Testis (tissue), 3 donors: ENCODE measurements around the gene NOS1. TPM values are rescaled to one million over a fixed set of nuclear protein-coding genes. Genes with fewer than 3 reads are reported as not detected.

Experiments used
- DNase-seq: peaks from one replicate; pipeline ENCODE4 v3.0.0-alpha.2; 2019
- H3K27ac ChIP-seq, 2 donors: fragments of 200-600 bp; sonication (generic); one replicate each; pipeline ENCODE4 v1.5.1; 2019
- H3K27me3 ChIP-seq: fragments of 200-600 bp; sonication (generic); one replicate; pipeline ENCODE4 v1.5.1; 2019
- H3K36me3 ChIP-seq: fragments of 200-600 bp; sonication (generic); one replicate; pipeline ENCODE4 v1.5.1; 2017; ENCODE audit warnings: low read depth; ENCODE audit errors: missing control alignments
- H3K4me1 ChIP-seq: fragments of 200-600 bp; sonication (generic); one replicate; pipeline ENCODE4 v1.5.1; 2019
- H3K4me3 ChIP-seq, 2 donors: fragments of 200-600 bp; sonication (generic); one replicate each; pipeline ENCODE4 v1.5.1; 2017 to 2019
- H3K9me3 ChIP-seq: fragments of 200-600 bp; sonication (generic); one replicate; pipeline ENCODE4 v1.5.1; 2017
- POLR2A ChIP-seq: fragments of 450-650 bp; IDR thresholded peaks from one replicate; pipeline ENCODE4 v1.6.1; 2017; ENCODE audit warnings: antibody characterized with exemption, mild to moderate bottlenecking, moderate library complexity
- WGBS, 2 donors: methylation state at CpG; one replicate each; pipeline ENCODE4 v1.1.5; 2018; 5-methylcytosine and 5-hydroxymethylcytosine counted together
- intact Hi-C: fragments of 100-400 bp; cut with DNase I; formaldehyde crosslinking; loops from one replicate; pipeline ENCODE4 v1.15.1; 2023; ENCODE audit warnings: low total_unique reads
- polyA plus RNA-seq: library from polyadenylated mRNA; stranded (reverse); fragments of 350-450 nt; fragmentation: Illumina TruSeq; extraction: RNeasy Lipid Tissue Mini Kit (QIAGEN cat#74804); gene quantifications from one replicate; pipeline ENCODE4 v1.2.3, GENCODE V29; 2014; ENCODE audit warnings: low read depth, low replicate concordance; ENCODE audit not compliant: insufficient read depth
- total RNA-seq, 2 donors: library from RNA; depleted of rRNA; stranded (reverse); fragments of >200 nt; gene quantifications; one replicate each; pipeline ENCODE4 v1.2.3, GENCODE V29; 2016
- TF ChIP-seq, protein P1 (sequence below), 3 experiments: fragments of 450-650 bp in 2 of 3; fragments of 200-600 bp in 1 of 3; sonication (generic) in 1 of 3; IDR thresholded peaks; one replicate each; pipeline ENCODE4 v1.5.1; 2016 to 2019; ENCODE audit warnings: antibody characterized with exemption in 3 of 3, mild to moderate bottlenecking in 2 of 3, moderate library complexity in 1 of 3

The NOS1 gene
- total and polyA plus RNA-seq, 3 donors from 2014 or later, result 1.5 to 3.8 (median 3.1) TPM

DNA sequence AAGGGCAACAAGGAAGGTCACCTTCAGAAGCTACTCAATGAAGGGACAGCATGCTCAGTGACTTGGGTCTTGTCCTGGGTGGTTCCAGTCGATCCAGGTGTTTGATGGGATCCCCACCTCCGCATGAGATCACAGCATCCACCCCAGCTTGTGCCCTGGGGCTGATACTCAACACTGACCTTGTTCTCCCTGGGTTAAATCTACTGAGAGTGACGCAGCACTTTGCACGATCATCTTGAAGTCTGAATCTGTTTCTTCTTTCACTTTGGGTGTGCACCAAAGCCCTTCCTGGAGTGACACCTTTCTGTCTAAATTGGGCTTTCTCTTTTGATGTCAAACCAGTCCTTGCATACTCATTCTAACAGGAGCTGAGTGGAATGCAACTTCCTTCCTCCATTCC, 13.8 kb downstream of the NOS1 start:
- H3K4me3 ChIP-seq, result no peak overlapping the region
- 65 to 73% methylated on average over 4 of the region's 4 CpGs for WGBS, 2 donors
- no peaks in the 10 kb centered on the region for H3K27me3 ChIP-seq
- TF ChIP-seq POLR2A, result no peak
- TF ChIP-seq, protein P1, sequence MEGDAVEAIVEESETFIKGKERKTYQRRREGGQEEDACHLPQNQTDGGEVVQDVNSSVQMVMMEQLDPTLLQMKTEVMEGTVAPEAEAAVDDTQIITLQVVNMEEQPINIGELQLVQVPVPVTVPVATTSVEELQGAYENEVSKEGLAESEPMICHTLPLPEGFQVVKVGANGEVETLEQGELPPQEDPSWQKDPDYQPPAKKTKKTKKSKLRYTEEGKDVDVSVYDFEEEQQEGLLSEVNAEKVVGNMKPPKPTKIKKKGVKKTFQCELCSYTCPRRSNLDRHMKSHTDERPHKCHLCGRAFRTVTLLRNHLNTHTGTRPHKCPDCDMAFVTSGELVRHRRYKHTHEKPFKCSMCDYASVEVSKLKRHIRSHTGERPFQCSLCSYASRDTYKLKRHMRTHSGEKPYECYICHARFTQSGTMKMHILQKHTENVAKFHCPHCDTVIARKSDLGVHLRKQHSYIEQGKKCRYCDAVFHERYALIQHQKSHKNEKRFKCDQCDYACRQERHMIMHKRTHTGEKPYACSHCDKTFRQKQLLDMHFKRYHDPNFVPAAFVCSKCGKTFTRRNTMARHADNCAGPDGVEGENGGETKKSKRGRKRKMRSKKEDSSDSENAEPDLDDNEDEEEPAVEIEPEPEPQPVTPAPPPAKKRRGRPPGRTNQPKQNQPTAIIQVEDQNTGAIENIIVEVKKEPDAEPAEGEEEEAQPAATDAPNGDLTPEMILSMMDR (IDR thresholded peaks at IDR 0.05), result no peak
- intact Hi-C loops, result no loop called here
- no peaks in the 10 kb centered on the region for H3K4me1 ChIP-seq
- H3K36me3 ChIP-seq, result no peaks in the 10 kb centered on the region
- no peaks in the 10 kb centered on the region for H3K9me3 ChIP-seq
- no peak for DNase-seq
- no peak overlapping the region for H3K27ac ChIP-seq

DNA sequence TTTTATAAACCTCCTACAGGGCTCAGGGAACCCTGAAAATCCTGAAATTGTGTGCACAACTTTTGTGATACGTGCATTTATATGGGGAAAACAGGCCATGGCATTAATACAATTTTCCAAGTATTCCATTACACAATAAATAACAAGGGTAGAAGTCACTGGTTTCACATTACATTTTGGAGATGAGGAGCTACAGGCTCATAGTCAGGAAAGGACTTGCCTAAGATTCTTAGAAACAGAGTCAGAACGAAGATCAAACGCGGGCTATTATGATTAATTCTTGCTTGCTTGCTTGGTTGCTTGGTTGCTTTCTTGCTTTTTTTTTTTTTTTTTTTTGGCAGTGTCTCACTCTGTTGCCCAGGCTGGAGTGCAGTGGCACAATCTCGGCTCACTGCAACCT, 16.7 kb downstream of the NOS1 start:
- Histone ChIP-seq H3K4me1 (no peaks in the 10 kb centered on the region), H3K27me3 (no peaks in the 10 kb centered on the region), H3K36me3 (no peaks in the 10 kb centered on the region), H3K4me3 (no peak overlapping the region), H3K27ac (no peak overlapping the region), H3K9me3 (no peaks in the 10 kb centered on the region)
- 91 to 97% methylated on average over 5 of the region's 5 CpGs for WGBS, 2 donors
- TF ChIP-seq, protein P1 (IDR thresholded peaks at IDR 0.05), result no peak
- TF ChIP-seq POLR2A, result no peak
- intact Hi-C loops, result no loop called here
- DNase-seq, result no peak

DNA sequence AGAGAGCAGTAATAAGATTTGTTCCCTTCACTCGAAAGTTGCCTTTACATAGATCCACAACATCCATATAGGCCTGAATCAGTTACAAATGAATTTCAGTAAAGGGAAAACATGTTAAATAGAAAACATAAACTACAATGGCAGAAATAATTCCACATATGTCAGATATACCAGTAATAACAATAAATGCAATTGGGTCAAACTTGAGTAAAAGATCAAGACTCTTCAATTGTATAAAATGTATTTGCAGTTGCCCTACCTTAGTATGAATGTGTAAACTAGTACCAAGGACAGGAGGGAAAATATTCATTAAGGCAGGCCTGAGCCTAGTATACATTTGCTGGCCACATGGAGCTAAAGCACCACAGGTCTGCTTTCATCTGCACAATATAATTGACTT, 17.6 kb downstream of the NOS1 start:
- 80 to 90% methylated on average over 1 of the region's 1 CpG for WGBS, 2 donors
- TF ChIP-seq, protein P1 (IDR thresholded peaks at IDR 0.05), result no peak
- TF ChIP-seq POLR2A, result no peak
- Histone ChIP-seq H3K9me3 (no peaks in the 10 kb centered on the region), H3K27ac (no peak overlapping the region), H3K4me3 (no peak overlapping the region), H3K27me3 (no peaks in the 10 kb centered on the region), H3K4me1 (no peaks in the 10 kb centered on the region), H3K36me3 (no peaks in the 10 kb centered on the region)
- intact Hi-C loops, result no loop called here
- no peak for DNase-seq

DNA sequence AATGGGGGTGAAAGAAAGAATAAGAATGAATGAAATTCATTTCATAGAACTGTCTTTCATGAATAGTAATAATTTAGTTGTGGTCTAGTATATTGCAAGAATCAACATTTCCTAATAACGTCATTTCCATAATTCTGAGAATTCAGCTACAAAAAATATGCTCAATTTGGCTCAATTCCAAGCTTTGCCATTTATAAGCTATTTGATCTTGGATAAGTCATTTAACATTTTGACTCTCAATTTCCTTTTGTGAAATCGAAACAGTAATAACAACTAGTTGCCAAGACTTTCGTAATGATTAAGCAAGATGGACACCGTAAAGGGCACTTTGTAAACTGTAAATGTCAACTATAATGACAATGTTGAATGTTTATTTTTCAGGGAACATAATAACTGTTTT, 18.1 kb downstream of the NOS1 start:
- Histone ChIP-seq H3K27me3 (no peaks in the 10 kb centered on the region), H3K9me3 (no peaks in the 10 kb centered on the region), H3K4me1 (no peaks in the 10 kb centered on the region), H3K36me3 (no peaks in the 10 kb centered on the region), H3K4me3 (no peak overlapping the region), H3K27ac (no peak overlapping the region)
- 48 to 59% methylated on average over 4 of the region's 4 CpGs for WGBS, 2 donors
- TF ChIP-seq POLR2A, result no peak
- TF ChIP-seq, protein P1 (IDR thresholded peaks at IDR 0.05), result no peak
- no peak for DNase-seq
- intact Hi-C loops, result no loop called here

DNA sequence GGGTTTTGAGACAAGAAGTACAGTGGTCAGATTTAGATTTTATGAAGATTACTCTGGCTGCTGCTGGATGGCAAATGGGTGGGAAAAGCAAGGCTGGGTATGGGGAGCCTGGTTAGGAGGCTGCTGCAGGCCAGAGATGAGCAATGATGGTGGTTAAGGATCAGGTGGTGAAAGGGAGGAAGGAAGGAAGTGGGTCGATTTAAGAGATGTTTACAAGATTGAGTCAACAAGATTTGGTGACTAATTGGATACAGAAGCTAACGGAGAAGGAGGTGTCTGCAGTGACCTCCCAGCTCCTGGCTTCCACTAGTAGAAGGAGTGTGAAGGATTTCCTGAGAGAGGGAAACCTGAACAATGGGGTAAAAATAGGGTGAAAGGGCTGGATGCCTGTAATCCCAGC, 18.7 kb downstream of the NOS1 start:
- Histone ChIP-seq H3K4me3 (no peak overlapping the region), H3K27me3 (no peaks in the 10 kb centered on the region), H3K27ac (no peak overlapping the region), H3K36me3 (no peaks in the 10 kb centered on the region), H3K9me3 (no peaks in the 10 kb centered on the region), H3K4me1 (no peaks in the 10 kb centered on the region)
- intact Hi-C loops, result no loop called here
- WGBS, 2 donors, result 51 to 66% methylated on average over 2 of the region's 2 CpGs
- no peak for DNase-seq
- no peak for TF ChIP-seq POLR2A
- TF ChIP-seq, protein P1 (IDR thresholded peaks at IDR 0.05), result no peak
